NCI-H187 treated with DMSO at 0.1 percent for 48 hours (cell line): ENCODE data around the gene EMC10.
"Not testable (repeated sequence)": the region's sequence is repeated elsewhere in the genome, so short reads cannot be mapped to it uniquely, and the experiment has no call there.

ENCODE experiments used
- DNase-seq: peaks from one replicate; lab custom pipeline; 2025; lab: John Stamatoyannopoulos, UW

EMC10 gene

DNA sequence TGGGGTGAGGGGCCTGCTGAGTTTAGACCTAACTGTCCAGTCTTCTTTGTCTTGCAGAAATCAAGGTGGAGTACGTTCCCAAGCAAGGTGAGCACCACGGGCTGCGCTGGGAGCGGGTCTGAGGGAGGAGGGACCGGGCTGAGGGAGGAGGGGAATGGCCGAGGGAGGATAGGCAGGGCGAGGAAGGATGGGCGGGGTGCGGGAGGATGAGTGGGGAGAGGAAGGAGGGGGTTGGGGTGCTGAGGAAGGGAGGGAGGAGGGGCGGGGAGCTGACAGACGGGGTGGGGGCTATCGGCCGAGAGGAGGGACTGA lies 25.1 kb upstream of the EMC10 start:
- DNase-seq = no peak

DNA sequence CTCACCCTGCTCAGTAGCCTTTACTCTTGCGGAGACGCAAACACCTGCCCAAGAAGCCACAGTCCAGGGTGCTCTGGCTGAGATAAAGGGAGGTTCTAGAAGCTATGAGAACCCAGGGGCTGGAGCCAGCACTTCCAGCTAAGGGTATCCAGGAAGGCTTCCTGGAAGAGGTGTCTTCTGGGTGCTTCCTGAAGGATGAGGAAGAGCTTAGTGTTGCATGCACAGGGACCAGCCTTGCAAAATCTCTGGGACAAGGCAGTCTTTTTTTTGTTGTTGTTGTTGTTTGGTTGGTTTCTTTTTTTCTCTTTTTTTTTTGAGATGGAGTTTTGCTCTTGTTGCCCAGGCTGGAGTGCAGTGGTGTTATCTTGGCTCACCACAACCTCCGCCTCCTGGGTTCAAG lies 23.1 kb upstream of the EMC10 start:
- no peak for DNase-seq

DNA sequence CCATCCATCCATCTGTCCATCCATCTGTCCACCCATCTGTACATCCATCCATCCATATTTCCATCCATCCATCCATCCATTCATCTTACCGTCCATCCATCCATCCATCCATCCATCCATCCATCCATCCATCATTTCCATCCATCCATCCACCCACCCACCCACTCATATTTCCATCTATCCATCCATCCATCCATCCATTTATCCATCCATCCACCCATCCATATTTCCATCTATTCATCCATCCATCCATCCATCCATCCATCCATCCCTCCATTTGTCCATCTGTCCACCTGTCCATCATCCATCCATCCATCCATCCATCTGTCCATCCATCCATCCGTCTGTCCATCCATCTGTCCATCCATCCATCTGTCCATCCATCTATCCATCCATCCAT lies 20.3 kb upstream of the EMC10 start:
- DNase-seq = no peak

DNA sequence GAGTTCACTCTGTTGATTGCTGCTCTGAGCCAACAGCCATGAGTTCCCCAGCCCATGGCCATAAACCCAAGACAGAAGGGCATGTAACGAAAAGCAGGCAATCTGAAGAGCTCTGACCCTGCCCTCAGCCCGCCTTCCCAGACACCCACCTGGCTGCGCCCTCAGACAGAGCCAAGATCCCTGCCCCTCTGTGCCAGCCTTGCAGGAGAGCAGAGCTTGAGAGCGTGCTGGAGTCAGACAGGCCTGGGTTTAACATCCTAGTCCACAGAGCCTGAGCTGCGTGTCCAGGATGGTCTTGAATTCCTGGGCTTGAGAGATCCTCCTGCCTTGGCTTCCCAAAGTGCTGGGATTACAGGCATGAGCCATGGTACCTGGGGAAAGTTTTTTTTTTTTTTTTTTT lies 19.0 kb upstream of the EMC10 start:
- DNase-seq = no peak

DNA sequence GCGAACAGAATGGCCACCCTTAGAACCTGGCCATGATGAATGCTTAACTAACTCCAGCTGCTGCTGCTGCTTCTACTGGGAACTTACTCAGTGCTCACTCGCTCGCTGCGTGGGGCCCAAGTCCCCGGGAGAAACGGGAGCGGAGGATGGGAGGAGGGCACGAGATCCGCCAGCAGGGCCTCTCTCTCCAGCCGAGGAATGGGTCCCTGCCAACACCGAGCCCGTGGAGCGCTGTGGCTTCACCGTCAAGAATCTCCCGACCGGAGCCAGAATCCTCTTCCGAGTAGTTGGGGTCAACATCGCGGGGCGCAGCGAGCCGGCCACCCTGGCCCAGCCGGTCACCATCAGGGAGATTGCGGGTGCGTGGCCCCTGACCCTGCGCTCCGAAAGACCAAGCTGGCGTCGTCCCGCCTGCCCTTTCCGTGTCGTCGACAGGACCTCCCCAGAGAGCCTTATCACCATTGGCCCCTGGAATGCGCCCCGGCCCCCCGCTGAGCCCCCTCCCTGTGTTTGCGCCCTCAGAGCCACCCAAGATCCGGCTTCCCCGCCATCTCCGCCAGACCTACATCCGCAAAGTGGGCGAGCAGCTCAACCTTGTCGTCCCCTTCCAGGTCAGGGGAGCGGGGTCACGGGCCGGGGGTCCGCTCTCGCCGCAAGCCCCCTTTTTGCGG lies 17.8 kb upstream of the EMC10 start:
- DNase-seq = no peak

DNA sequence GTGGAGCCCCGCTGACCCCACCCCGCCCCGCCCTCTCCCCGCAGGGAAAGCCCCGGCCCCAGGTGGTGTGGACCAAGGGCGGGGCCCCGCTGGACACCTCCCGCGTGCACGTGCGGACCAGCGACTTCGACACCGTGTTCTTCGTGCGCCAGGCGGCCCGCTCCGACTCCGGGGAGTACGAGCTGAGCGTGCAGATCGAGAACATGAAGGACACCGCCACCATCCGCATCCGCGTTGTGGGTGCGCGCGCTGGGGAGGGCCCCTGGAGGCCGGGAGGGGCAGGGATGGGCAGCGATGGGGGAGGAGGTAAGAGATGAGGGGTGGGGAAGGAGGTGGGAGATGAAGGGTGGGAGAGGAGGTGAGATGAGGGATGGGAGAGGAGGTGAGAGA lies 17.2 kb upstream of the EMC10 start:
- no peak for DNase-seq

DNA sequence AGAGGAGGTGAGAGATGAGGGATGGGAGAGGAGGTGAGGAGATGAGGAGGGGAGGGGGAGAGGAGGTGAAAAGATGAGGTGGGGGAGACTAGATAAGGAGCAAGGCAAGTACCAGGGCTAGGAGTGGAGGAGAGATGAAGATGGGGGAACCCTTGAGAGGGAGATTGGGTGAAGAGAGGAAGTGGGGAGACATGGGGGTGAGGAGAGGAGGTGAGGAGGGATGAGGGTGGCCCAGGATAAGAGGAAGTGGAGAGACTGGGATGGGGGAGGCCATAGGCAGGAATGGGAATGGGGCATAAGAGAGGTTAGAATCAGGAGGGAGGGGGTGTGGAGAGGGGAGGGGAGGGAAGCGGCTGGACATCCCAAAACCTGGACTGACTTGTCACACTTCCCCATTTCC lies 16.7 kb upstream of the EMC10 start:
- DNase-seq = no peak

DNA sequence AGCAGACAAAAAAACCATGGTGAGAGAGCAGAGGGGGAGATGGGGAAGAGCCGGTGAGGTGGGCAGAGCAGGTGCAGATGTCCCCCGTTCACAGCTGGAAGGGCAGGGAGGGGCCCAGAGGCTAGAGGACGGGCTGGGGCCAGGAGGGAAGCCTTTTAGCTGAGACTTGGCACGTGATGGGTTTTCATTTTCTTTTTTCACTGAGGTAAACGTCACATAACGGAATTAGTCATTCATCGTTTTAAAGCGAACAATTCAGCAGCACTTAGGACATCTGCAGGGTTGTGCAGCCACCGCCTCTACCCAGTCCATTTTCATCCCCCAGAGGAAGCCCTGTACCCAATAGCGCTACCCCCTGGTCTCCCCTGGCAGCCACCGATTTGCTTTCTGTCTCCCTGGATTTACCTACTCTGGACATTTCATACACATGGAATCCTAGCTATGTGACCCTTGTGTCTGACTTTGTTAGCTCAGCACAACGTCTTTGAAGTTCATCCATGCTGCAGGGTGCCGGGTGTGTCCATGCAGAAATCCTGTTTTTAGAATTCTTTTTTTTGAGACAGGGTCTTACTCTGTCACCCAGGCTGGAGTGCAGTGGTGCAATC lies 16.0 kb upstream of the EMC10 start:
- no peak for DNase-seq

DNA sequence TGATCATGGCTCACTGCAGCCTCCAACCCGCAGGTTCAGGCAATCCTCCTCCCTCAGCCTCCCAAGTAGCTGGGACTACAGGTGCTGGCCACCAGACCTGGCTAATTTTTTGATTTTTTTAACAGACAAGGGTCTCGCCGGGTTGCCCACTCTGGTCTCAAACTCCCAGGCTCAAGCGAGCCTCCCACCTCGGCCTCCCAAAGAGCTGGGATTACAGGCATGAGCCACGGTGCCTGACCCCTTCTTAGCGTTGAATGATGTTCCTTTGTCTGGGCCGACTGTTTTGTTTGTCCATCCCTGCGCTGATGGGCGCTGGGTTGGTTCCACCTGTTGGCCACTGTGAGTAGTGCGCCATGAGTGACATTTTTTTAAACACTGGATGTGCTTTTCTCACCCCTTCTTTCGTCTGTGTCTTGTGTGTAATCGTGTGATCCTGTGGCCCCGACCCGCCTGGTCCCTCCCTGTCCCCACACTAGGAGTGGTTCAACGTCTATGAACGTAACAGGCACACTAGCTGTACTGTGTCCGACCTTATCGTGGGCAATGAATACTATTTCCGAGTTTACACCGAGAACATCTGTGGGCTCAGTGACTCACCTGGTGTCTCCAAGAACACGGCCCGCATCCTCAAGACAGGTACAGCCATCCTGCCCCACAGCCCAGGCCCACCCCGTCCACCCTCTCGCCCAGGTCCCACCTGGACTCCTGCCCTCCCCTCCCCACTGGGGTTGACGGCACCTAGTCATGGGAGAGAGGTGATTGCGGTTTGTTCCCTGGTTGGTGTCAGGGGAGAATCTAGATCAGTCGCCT lies 15.0 kb upstream of the EMC10 start:
- DNase-seq = peak; percentile 22

DNA sequence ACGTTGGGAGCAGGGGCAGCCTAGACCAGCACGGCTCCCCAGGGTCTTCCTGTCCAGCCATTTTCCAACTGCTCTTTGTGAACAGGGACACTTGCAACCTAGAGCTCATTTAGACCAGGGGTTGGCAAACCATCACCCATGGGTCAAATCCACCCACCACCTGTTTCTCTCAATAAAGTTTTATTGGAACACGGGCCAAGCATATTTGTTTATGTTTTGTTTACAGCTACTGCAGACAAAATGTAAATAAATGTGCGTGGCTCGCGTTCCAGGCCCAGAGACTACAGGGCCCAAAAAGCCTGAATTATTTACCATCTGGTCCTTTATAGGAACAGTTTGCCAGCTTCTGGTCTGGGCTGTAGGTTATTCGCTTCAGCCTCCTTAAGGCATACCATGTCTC lies 13.3 kb upstream of the EMC10 start:
- DNase-seq = no peak

DNA sequence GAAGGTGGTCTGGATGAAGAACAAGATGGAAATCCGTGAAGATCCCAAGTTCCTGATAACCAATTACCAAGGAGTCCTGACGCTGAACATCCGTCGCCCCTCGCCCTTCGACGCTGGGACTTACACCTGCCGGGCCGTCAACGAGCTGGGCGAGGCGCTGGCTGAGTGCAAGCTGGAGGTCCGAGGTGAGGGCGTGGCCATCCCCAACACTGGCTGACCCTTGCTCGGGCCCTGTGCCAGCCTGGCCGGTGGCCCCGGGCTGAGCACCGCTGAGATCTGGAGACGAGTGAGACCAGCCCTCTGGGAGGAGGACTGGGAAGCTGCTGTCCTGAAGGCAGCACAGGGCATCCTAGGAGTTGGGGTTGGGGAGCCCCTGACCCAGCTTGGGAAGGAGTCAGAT lies 12.0 kb upstream of the EMC10 start:
- DNase-seq = no peak

DNA sequence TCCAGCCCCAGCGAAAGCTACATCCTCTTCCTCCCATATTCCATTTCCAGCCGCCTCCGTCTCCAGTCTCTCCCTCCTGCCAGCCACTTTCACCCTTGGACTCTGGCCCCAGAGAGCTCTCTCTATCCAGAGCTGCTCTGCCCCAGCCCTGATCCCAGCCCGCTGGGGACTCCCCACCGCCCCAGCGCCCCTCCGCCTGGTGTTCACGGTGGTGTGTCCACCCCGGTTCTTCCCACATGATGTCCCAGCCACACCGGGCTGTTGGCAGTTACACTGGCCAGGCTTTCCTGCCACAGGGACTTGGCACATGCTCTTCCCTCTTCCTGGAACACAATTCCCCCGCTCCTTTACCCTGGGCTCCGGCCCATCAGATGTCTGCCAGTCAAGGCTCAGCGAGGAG lies 11.3 kb upstream of the EMC10 start:
- no peak for DNase-seq

DNA sequence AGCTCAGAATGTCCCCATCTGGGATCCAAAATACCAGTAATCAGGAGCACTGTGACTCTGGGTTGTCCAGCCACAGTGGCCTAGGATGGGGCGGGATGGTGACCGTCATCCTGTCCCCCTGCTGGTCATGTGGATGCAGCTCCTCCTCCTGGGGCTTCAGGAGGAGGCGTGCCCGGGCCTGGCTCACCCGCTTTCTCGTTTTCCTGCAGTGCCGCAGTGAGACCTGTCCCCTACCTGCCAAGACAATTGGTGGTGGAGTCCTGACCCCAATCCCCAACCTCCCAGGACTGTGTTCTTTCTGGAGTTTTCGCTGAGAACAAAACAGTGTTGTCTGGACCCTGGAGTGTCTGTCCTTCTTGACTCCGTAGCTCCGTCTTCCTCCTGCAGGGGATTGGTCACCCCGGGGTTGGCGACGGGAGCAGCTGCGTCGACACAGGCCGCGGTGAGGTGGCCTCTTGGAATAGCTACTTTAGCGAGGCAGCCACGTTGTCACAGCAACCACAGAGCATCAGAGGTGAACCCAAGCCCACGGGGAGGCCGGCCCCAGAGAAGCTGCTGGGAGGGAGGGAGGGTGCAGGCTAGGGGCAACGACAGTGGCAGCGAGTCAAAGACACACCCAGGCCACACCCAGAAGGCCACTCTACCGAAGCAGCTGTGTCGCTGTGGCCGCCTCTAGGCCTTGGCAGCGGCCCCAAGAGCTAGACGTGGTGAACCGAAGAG lies 10.2 kb upstream of the EMC10 start:
- no peak for DNase-seq

DNA sequence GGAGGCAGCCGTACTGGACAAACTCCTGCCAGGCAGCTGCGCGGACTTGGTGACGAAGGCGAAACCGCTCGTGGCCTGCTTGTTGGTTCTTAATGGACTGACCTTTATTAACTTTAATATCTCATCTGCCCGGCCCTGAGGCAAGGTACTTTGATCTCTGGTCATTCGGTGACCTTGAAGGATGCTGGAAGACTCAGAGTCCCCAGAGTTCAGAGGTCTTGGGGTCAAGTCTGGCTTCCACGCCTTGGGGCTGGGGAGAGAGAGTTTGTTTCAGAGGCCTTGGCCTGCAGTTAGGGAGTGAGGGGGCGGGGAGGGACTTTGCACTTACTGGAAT lies 9.6 kb upstream of the EMC10 start:
- no peak for DNase-seq

DNA sequence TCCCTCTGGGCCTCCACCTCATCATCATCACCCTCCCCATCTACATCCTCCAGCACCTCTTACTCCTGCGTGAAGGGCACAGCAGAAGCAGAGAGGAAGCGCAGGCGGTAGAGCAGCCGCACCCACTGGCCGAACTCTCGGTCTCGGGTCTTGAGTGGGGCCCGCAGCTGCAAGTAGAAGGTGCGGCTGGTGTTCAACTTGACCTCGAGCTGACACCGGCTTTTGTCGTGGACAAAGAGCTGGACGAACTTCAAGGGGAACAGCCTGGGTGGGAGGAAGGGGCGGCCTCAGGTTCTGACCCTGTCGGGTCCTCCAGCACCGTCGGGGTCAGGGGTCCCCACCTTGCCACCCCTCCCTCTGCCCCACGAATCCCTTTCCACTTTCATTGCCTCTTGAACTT lies 8.7 kb upstream of the EMC10 start:
- no peak for DNase-seq

DNA sequence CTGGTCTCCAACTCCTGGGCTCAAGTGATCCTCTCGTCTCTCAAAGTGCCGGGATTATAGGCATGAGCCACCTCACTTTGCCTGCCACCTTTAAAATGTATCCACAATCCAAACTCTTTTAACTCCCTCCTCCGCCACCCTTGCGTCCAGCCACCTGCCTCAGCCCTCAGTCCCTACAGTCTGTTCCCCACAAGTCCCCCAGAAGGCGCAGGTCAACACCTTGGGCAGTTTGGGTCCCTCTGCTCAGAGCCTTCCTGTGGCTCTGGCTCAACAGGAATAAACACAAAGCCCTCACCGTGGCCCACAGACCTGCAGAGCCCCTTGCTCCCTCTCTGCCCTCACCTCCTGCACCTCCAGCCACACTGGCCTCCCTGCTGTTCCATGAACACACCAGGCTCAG lies 7.5 kb upstream of the EMC10 start:
- no peak for DNase-seq

DNA sequence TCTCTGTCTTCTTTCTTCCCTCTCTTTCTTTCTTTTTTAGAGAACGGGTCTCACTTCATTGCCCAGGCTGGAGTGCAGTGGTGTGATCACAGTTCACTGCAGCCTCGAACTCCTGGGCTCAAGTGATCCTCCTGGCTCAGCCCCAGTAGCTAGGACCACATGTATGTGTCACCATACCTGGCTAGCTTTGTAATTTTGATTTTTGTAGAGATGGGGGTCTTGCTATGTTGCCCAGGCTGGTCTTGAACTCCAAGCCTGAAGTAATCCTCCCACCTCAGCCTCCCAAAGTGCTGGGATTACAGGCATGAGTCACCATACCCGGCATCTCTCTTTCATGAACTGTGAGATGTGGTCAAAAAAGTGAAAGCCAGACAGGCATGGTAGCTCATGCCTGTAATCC lies 3.0 kb upstream of the EMC10 start:
- DNase-seq = not testable (repeated sequence)

DNA sequence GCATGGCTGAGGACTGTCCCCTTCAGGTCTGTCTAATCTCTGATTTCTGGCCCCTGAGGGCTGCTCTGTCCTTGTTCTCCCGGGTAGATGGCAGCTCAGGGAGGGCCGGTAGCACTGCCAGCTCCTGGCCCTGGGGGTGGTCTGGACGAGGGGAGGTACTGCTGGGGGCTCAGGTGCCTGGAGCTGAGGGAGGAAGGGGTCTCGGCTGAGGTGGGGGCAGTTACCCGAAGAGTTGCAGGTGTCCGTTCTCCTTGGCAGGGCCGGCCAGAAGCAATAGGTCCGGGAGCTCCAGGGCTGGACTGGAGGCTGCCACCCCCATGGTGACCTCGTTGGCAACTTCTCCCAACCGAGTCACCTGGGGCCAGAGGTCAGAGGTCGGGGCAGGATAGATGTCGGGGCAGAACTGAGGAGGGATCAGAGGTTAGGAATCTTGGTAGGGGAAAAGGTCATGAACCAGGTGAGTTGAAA lies 1.2 kb upstream of the EMC10 start:
- no peak for DNase-seq

DNA sequence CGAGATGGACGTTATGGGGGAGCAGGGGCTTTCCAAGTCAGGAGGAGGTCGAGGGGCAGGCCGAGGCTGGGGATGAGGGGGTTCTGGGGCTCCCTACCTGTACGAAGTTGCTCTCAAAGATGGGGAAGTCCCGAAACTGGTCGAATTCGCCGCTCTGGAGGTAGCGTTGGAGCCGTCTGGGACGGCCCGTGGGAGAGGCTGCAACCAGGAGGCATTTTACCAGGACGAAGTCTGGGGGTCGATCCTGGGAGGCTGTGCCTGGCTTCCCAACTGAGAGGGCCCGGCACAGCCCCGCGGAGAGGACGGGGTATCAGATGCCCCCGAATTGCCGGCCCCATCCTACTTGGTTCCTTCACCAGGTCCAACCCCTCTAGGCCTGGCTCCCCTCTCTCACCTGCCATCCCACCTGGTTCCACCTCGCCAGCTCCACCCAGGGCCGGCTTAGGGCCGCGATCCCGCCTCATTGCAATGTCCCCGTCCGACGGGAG lies 527 bp upstream of the EMC10 start:
- no peak for DNase-seq

DNA sequence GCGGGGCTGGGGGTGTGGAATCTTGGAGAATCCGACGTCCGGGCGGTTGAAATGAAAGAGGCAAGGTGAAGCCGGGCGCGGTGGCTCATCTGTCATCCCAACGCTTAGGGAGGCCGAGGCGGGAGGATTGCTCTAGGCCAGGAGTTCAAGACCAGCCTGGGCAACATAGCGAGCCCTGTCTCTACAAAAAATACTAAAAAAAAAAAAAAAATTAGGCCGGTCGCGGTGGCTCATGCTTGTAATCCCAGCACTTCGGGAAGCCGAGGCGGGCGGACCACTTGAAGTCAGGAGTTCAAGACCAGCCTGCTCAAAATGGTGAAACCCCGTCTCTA lies 566 bp downstream of the EMC10 start:
- no peak for DNase-seq

DNA sequence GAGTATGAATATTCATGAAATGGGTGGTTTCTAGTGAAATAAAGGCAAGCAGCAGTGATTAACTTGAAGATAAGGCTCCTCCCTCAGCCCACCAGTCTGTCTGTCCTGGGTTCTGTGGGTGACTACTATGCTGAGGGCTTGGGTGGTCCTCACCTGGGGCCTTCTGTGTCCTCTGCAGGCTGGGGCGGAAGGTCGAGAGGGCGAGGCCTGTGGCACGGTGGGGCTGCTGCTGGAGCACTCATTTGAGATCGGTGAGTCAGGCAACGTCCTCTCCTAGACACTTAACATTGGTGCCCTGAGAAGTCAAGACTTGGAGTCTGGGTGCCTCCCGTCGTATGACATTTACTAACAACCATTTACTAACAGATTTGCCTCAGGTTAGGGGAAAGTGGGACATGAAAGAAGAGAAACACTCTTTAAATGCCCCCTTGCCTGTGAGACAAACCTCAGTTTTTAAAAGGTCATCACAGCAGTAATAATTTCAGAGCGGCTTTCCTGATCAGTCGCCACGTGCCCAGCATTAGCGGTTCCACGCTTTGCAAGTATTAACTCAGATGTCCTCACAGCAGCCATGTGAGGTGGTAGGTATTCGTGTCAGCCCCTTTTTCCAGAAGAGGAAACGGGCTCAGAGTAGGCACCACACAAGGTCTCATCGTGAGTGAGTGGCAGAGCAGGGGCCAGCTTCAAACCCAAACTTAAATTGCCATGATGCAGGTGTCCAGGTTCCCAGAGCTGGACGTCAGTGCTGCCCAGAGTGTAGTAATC lies 1.6 kb downstream of the EMC10 start:
- DNase-seq = no peak
